Upper lobe of left lung (tissue), 4 donors: ENCODE results near the gene PDE7B.

Experiments
- POLR2A ChIP-seq, 4 donors: fragments of 450-650 bp; IDR thresholded peaks; one replicate each; pipeline ENCODE4 v1.5.1; 2016 to 2017; ENCODE audit warnings: antibody characterized with exemption in 4 of 4, mild to moderate bottlenecking in 2 of 4
- POLR2AphosphoS5 ChIP-seq, 2 donors: sonication (generic); formaldehyde crosslinking; IDR thresholded peaks; one replicate each; pipeline ENCODE4 v1.5.1; 2017; ENCODE audit warnings: antibody characterized with exemption in 2 of 2
- TF ChIP-seq, protein P1 (sequence below), 6 experiments: fragments of 450-650 bp in 4 of 6; fragments of 200-600 bp in 2 of 6; sonication (generic) in 2 of 6; IDR thresholded peaks; one replicate each; pipeline ENCODE4 v1.5.1; 2016 to 2019; ENCODE audit warnings: antibody characterized with exemption in 6 of 6

DNA sequence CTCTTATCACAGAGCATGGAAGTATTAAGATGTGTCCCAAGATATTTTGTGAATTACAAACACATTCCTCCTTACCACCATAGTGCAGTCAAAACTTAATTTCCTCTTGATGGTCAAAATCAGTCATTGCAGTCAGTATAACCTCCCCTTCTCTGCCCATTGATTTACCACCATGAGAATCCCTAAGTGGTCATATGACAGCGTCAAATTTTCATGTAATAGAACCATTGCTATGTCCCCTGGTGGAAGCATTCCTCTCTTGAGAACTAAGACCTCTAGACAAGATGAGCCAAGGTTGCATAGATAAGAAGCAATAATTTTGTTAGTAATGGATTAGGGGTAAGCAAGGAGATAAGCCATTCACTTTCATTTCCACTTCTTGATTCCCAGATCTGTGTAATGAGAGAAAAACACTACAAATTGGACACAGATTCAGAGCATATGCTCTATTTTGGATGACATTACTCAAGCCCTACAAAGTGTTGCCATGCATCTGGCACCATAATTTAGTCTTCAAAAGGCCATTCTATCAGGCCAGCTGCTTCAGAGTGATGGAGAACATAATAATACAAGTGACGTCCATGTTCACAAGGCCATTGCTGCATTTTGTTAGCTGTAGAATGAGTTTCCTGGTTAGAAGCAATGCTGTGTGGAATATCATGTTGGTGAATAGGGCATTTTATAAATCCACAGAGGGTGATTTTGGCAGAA is 49.6 kb upstream of the PDE7B start:
- TF ChIP-seq POLR2AphosphoS5 (IDR thresholded peaks at IDR 0.05) (no peak), POLR2A (IDR thresholded peaks at IDR 0.05) (no peak)
- TF ChIP-seq, protein P1, sequence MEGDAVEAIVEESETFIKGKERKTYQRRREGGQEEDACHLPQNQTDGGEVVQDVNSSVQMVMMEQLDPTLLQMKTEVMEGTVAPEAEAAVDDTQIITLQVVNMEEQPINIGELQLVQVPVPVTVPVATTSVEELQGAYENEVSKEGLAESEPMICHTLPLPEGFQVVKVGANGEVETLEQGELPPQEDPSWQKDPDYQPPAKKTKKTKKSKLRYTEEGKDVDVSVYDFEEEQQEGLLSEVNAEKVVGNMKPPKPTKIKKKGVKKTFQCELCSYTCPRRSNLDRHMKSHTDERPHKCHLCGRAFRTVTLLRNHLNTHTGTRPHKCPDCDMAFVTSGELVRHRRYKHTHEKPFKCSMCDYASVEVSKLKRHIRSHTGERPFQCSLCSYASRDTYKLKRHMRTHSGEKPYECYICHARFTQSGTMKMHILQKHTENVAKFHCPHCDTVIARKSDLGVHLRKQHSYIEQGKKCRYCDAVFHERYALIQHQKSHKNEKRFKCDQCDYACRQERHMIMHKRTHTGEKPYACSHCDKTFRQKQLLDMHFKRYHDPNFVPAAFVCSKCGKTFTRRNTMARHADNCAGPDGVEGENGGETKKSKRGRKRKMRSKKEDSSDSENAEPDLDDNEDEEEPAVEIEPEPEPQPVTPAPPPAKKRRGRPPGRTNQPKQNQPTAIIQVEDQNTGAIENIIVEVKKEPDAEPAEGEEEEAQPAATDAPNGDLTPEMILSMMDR (IDR thresholded peaks at IDR 0.05), result no peak
